Activated CD4-positive, alpha-beta T cell treated with anti-CD3 and anti-CD28 coated beads for 4 hours (primary cell): ENCODE measurements around the gene CPXM1.

Experiments
- DNase-seq, 2 donors: peaks; one replicate each; pipeline ENCODE4 v3.0.0-alpha.2; 2020

Gene CPXM1

DNA sequence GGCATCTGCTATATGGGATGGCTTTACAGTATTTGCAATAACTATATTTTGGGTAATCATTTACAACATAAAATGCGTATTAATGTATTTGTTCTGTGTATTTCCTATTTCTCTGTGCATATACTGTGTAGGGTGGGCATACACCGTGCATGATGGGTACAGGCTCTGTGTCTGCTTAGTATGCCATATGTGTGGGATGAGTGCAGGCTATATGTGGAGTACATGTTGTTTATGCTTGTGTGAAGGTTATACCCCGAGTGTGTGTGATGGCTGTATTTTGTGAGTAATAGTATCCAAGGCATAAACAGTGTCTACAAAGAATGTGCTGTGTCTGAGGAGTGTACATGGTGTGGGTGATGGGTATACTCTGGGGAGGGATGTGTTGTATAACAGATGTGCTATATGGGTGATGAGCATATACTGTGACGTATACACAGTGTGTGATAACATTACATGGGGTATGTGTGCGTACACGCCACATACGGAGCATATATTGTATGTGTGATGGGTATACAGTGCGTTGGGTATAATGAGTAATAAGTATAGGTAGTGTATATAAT is 52.7 kb downstream of the CPXM1 start:
- DNase-seq, result no peak

DNA sequence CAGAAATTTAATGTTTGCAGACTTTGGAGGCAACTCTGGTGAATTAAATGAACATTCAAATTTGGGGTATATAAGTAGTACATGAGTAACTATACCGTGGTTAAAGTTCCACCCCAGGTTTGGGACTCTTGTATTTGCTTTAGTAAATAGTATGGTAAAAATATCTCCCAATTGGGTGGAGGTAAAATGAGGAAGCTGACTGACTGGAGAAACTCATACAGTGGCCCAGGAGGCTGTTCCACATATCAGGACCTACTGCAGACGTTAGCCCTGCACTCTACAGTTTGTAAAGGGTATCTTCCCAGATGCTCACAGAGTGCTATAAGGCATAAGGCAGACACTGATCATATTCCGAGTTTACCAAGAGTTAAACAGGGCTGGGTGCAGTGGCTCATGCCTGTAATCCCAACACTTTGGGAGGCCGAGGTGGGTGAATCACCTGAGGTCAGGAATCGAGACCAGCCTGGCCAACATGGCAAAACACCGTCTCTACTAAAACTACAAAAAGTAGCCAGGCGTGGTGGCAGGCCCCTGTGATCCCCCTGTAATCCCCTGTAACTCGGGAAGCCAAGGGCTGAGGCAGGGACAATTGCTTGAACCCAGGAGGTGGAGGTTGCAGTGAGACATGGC is 53.7 kb downstream of the CPXM1 start:
- DNase-seq, result no peak

DNA sequence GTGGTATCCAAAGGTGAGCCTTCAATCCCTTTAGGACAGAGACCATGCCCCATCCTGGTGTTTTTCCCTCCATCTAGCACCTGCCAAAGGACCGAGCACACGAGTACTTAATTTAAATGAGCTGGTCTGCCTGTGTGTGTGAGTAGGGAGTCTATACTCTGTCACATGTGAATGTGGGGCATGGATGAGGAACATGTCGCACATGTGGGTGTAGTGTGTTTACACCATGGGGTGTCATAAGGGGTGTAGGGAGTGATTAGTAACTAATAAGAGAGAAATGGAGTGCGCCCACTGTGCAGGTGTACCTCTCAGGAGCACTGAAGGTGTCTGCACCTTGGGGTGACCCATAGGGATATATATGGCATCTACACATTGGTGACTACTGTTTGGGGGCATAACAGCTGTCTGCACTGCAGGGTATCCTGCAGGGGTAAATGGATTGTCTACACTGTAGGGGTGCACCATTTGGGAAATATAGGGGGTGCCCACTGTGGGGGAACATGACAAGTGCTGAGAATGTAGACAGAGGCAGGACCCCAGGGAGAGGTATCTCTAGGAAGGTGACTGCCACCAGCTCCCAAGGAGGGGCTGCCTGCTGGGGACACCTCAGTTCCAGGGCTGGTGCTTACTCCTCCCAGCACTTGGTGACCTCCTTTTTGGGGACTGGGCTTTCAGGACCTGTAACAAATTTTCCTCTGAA is 54.3 kb downstream of the CPXM1 start:
- no peak for DNase-seq

DNA sequence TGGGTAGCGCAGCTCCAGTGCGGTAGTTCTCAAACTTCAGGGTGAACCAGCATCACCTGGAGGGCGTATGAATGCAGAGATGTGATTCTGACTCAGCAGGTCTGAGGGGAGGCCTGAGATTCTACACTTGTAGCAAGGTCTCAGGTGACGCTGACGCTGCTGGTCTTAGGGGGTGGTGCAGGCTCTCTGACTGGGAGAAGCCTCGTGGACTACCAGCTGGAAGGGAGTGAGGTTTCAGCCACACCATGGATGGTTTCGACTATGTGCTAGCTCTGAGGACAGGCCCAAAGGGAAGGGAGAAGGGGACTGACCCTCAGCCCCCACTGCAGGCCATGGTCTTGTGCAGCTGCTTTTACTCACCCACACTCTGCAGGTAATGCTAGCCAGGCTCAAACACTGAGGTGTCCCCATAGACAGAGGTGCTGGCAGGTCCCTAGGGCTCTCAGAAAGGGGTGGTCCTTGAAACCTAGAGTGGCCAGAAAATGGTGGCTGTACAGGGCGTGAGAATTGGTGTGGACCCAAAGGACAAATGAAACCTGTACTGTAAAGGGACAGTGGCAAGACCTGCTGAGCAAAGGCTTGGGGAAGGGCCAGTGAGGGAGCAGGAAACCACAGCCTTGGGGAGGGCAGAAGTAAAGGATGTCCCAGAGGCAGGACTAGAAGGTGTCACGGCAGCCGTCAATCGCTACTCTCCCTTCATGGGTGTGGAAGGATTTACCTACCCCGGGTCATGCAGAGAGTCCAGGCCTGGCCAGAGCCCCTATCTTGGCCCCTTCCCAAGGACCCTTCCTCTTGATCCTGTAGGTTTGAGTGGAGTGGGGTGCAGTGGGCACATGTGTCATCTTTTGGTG is 55.1 kb downstream of the CPXM1 start:
- no peak for DNase-seq
